ENCODE results near the gene FAH.
A peak's percentile ranks its signal among the peaks of the same experiment; 100 is the strongest.

Gene FAH

GRCh38 chr15:80152896-80153876 is at the start of gene FAH:
Gene FAH (plus strand): TSS chr15:80152999. CDS start chr15:80153055, 56 bp downstream.
- Histone ChIP-seq H3K9me3 (ENCODE audit: control insufficient read depth in 2 of 2, low read length in 2 of 2) (no peaks in the 10 kb centered on the region), H3K36me3 (ENCODE audit: control insufficient read depth in 2 of 2, insufficient read depth in 2 of 2, low read length in 2 of 2) (no peaks in the 10 kb centered on the region), H3K27me3 (ENCODE audit: control insufficient read depth in 2 of 2, insufficient read depth in 2 of 2, low read length in 2 of 2) (no peaks in the 10 kb centered on the region), H3K9ac (ENCODE audit: low read depth in 1 of 2, low read length in 2 of 2) (peak within 1 kb of the TSS; percentile 58 to 69), H3K4me1 (ENCODE audit: control insufficient read depth in 2 of 2, insufficient read depth in 2 of 2, low read length in 2 of 2) (peaks cover 6 to 9% of the 10 kb centered on the region in 2 donors), H3K27ac (ENCODE audit: low read depth in 2 of 2, low read length in 2 of 2) (peak within 1 kb of the TSS; percentile 66 to 77), H3K4me3 (ENCODE audit: low read length in 2 of 2) (peak within 1 kb of the TSS; percentile 77 to 90)

- no peak overlapping the region for H3K9ac ChIP-seq (ENCODE audit: low read depth in 1 of 2, low read length in 2 of 2)
- H3K27me3 ChIP-seq (ENCODE audit: control insufficient read depth in 2 of 2, insufficient read depth in 2 of 2, low read length in 2 of 2): no peaks in the 10 kb centered on the region
- no peak overlapping the region for H3K4me3 ChIP-seq (ENCODE audit: low read length in 2 of 2)
- H3K9me3 ChIP-seq (ENCODE audit: control insufficient read depth in 2 of 2, low read length in 2 of 2): no peaks in the 10 kb centered on the region
- H3K27ac ChIP-seq (ENCODE audit: low read depth in 2 of 2, low read length in 2 of 2): no peak overlapping the region
- H3K36me3 ChIP-seq (ENCODE audit: control insufficient read depth in 2 of 2, insufficient read depth in 2 of 2, low read length in 2 of 2): no peaks in the 10 kb centered on the region
- no peaks in the 10 kb centered on the region for H3K4me1 ChIP-seq (ENCODE audit: control insufficient read depth in 2 of 2, insufficient read depth in 2 of 2, low read length in 2 of 2)
Observed at GRCh38 chr15:80105193-80105592, 47.6 kb upstream of the FAH start.

GRCh38 chr15:80105595-80105994 is 47.2 kb upstream of the FAH start:
- Histone ChIP-seq H3K27ac (ENCODE audit: low read depth in 2 of 2, low read length in 2 of 2) (no peak overlapping the region), H3K4me3 (ENCODE audit: low read length in 2 of 2) (no peak overlapping the region), H3K27me3 (ENCODE audit: control insufficient read depth in 2 of 2, insufficient read depth in 2 of 2, low read length in 2 of 2) (no peaks in the 10 kb centered on the region), H3K9me3 (ENCODE audit: control insufficient read depth in 2 of 2, low read length in 2 of 2) (no peaks in the 10 kb centered on the region), H3K36me3 (ENCODE audit: control insufficient read depth in 2 of 2, insufficient read depth in 2 of 2, low read length in 2 of 2) (no peaks in the 10 kb centered on the region), H3K4me1 (ENCODE audit: control insufficient read depth in 2 of 2, insufficient read depth in 2 of 2, low read length in 2 of 2) (no peaks in the 10 kb centered on the region), H3K9ac (ENCODE audit: low read depth in 1 of 2, low read length in 2 of 2) (no peak overlapping the region)

GRCh38 chr15:80106051-80106450 is 46.7 kb upstream of the FAH start:
- no peaks in the 10 kb centered on the region for H3K27me3 ChIP-seq (ENCODE audit: control insufficient read depth in 2 of 2, insufficient read depth in 2 of 2, low read length in 2 of 2)
- no peak overlapping the region for H3K27ac ChIP-seq (ENCODE audit: low read depth in 2 of 2, low read length in 2 of 2)
- H3K9me3 ChIP-seq (ENCODE audit: control insufficient read depth in 2 of 2, low read length in 2 of 2): no peaks in the 10 kb centered on the region
- no peak overlapping the region for H3K4me3 ChIP-seq (ENCODE audit: low read length in 2 of 2)
- H3K36me3 ChIP-seq (ENCODE audit: control insufficient read depth in 2 of 2, insufficient read depth in 2 of 2, low read length in 2 of 2): no peaks in the 10 kb centered on the region
- H3K4me1 ChIP-seq (ENCODE audit: control insufficient read depth in 2 of 2, insufficient read depth in 2 of 2, low read length in 2 of 2): no peaks in the 10 kb centered on the region
- H3K9ac ChIP-seq (ENCODE audit: low read depth in 1 of 2, low read length in 2 of 2): no peak overlapping the region

GRCh38 chr15:80107204-80107603 is 45.6 kb upstream of the FAH start:
- Histone ChIP-seq H3K36me3 (ENCODE audit: control insufficient read depth in 2 of 2, insufficient read depth in 2 of 2, low read length in 2 of 2) (no peaks in the 10 kb centered on the region), H3K27ac (ENCODE audit: low read depth in 2 of 2, low read length in 2 of 2) (no peak overlapping the region), H3K27me3 (ENCODE audit: control insufficient read depth in 2 of 2, insufficient read depth in 2 of 2, low read length in 2 of 2) (no peaks in the 10 kb centered on the region), H3K9ac (ENCODE audit: low read depth in 1 of 2, low read length in 2 of 2) (no peak overlapping the region), H3K9me3 (ENCODE audit: control insufficient read depth in 2 of 2, low read length in 2 of 2) (no peaks in the 10 kb centered on the region), H3K4me1 (ENCODE audit: control insufficient read depth in 2 of 2, insufficient read depth in 2 of 2, low read length in 2 of 2) (no peaks in the 10 kb centered on the region), H3K4me3 (ENCODE audit: low read length in 2 of 2) (no peak overlapping the region)

- H3K9ac ChIP-seq (ENCODE audit: low read depth in 1 of 2, low read length in 2 of 2): no peak overlapping the region
- H3K4me3 ChIP-seq (ENCODE audit: low read length in 2 of 2): no peak overlapping the region
- H3K27ac ChIP-seq (ENCODE audit: low read depth in 2 of 2, low read length in 2 of 2): no peak overlapping the region
- no peaks in the 10 kb centered on the region for H3K9me3 ChIP-seq (ENCODE audit: control insufficient read depth in 2 of 2, low read length in 2 of 2)
- H3K36me3 ChIP-seq (ENCODE audit: control insufficient read depth in 2 of 2, insufficient read depth in 2 of 2, low read length in 2 of 2): no peaks in the 10 kb centered on the region
- no peaks in the 10 kb centered on the region for H3K4me1 ChIP-seq (ENCODE audit: control insufficient read depth in 2 of 2, insufficient read depth in 2 of 2, low read length in 2 of 2)
- H3K27me3 ChIP-seq (ENCODE audit: control insufficient read depth in 2 of 2, insufficient read depth in 2 of 2, low read length in 2 of 2): no peaks in the 10 kb centered on the region
Observed at GRCh38 chr15:80107774-80108173, 45.0 kb upstream of the FAH start.

- Histone ChIP-seq H3K4me3 (ENCODE audit: low read length in 2 of 2) (no peak overlapping the region), H3K36me3 (ENCODE audit: control insufficient read depth in 2 of 2, insufficient read depth in 2 of 2, low read length in 2 of 2) (no peaks in the 10 kb centered on the region), H3K9ac (ENCODE audit: low read depth in 1 of 2, low read length in 2 of 2) (no peak overlapping the region), H3K9me3 (ENCODE audit: control insufficient read depth in 2 of 2, low read length in 2 of 2) (no peaks in the 10 kb centered on the region), H3K27ac (ENCODE audit: low read depth in 2 of 2, low read length in 2 of 2) (no peak overlapping the region), H3K4me1 (ENCODE audit: control insufficient read depth in 2 of 2, insufficient read depth in 2 of 2, low read length in 2 of 2) (peaks cover 0 to 2% of the 10 kb centered on the region in 2 donors), H3K27me3 (ENCODE audit: control insufficient read depth in 2 of 2, insufficient read depth in 2 of 2, low read length in 2 of 2) (no peaks in the 10 kb centered on the region)
Observed at GRCh38 chr15:80109388-80109787, 43.4 kb upstream of the FAH start.

- H3K27me3 ChIP-seq (ENCODE audit: control insufficient read depth in 2 of 2, insufficient read depth in 2 of 2, low read length in 2 of 2): no peaks in the 10 kb centered on the region
- H3K9me3 ChIP-seq (ENCODE audit: control insufficient read depth in 2 of 2, low read length in 2 of 2): no peaks in the 10 kb centered on the region
- H3K36me3 ChIP-seq (ENCODE audit: control insufficient read depth in 2 of 2, insufficient read depth in 2 of 2, low read length in 2 of 2): no peaks in the 10 kb centered on the region
- H3K4me3 ChIP-seq (ENCODE audit: low read length in 2 of 2): no peak overlapping the region
- no peak overlapping the region for H3K9ac ChIP-seq (ENCODE audit: low read depth in 1 of 2, low read length in 2 of 2)
- peaks cover 0 to 2% of the 10 kb centered on the region in 2 donors for H3K4me1 ChIP-seq (ENCODE audit: control insufficient read depth in 2 of 2, insufficient read depth in 2 of 2, low read length in 2 of 2)
- H3K27ac ChIP-seq (ENCODE audit: low read depth in 2 of 2, low read length in 2 of 2): no peak overlapping the region
Observed at GRCh38 chr15:80110920-80111319, 41.9 kb upstream of the FAH start.

- Histone ChIP-seq H3K4me1 (ENCODE audit: control insufficient read depth in 2 of 2, insufficient read depth in 2 of 2, low read length in 2 of 2) (peaks cover 0 to 2% of the 10 kb centered on the region in 2 donors), H3K9ac (ENCODE audit: low read depth in 1 of 2, low read length in 2 of 2) (no peak overlapping the region), H3K9me3 (ENCODE audit: control insufficient read depth in 2 of 2, low read length in 2 of 2) (no peaks in the 10 kb centered on the region), H3K36me3 (ENCODE audit: control insufficient read depth in 2 of 2, insufficient read depth in 2 of 2, low read length in 2 of 2) (no peaks in the 10 kb centered on the region), H3K27ac (ENCODE audit: low read depth in 2 of 2, low read length in 2 of 2) (no peak overlapping the region), H3K27me3 (ENCODE audit: control insufficient read depth in 2 of 2, insufficient read depth in 2 of 2, low read length in 2 of 2) (no peaks in the 10 kb centered on the region), H3K4me3 (ENCODE audit: low read length in 2 of 2) (no peak overlapping the region)
Observed at GRCh38 chr15:80114114-80114513, 38.7 kb upstream of the FAH start.

- no peak overlapping the region for H3K9ac ChIP-seq (ENCODE audit: low read depth in 1 of 2, low read length in 2 of 2)
- H3K9me3 ChIP-seq (ENCODE audit: control insufficient read depth in 2 of 2, low read length in 2 of 2): no peaks in the 10 kb centered on the region
- H3K27ac ChIP-seq (ENCODE audit: low read depth in 2 of 2, low read length in 2 of 2): no peak overlapping the region
- H3K4me1 ChIP-seq (ENCODE audit: control insufficient read depth in 2 of 2, insufficient read depth in 2 of 2, low read length in 2 of 2): peaks cover 0 to 2% of the 10 kb centered on the region in 2 donors
- H3K4me3 ChIP-seq (ENCODE audit: low read length in 2 of 2): no peak overlapping the region
- no peaks in the 10 kb centered on the region for H3K27me3 ChIP-seq (ENCODE audit: control insufficient read depth in 2 of 2, insufficient read depth in 2 of 2, low read length in 2 of 2)
- no peaks in the 10 kb centered on the region for H3K36me3 ChIP-seq (ENCODE audit: control insufficient read depth in 2 of 2, insufficient read depth in 2 of 2, low read length in 2 of 2)
Observed at GRCh38 chr15:80115021-80115420, 37.8 kb upstream of the FAH start.
